NCI-H187 treated with DMSO at 0.1 percent for 48 hours (cell line): ENCODE measurements around the gene TM4SF20.
"Not testable (repeated sequence)": the region's sequence is repeated elsewhere in the genome, so short reads cannot be mapped to it uniquely, and the experiment has no call there.

ENCODE experiments used
- DNase-seq: peaks from one replicate; lab custom pipeline; 2025; lab: John Stamatoyannopoulos, UW

TM4SF20 gene

DNA sequence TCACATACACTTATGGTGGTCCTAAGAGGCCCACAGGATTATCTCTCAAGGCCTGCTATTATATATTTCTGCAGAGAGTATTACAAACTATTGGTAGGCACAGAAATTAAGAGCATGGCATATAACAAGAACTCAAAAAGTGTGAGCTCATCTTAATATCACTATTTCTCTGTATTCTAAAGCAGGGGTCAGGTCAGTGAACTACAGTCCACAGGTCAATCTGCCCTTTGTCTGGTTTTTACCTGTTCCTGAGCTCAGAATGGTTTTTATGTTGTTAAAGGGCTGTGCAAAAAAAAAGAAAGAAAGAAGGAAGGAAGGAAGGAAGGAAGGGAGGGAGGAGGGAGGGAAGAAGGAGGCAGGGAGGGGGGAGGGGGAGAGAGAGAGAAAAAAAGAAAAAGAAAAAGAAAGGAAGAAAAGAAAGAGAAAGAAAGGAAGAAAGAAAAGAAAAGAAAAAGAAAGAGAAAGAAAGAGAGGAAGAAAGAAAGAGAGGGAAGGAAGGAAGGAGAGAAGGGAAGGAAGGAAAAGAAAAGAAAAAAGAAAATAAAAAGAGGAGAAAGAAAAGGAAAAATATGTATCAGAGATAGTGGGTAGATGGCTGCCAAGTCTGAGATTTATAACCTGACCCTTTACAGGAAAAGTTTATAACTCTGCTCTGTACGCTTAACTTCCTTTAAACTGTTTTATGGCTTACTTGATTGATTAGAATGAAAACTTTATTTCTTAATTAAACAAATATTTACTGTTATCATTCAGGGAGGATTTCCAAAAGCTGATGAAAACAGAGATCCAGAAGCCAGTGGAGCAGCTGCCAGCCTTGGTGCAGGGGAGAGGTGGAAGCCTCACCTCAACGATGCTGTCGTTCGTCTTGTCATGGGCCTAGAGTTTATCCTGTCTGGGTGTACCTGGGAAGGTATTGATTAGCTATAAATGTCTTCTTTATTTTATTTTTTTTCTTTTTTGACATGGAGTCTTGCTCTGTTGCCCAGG is 19.9 kb upstream of the TM4SF20 start:
- DNase-seq, result no peak

DNA sequence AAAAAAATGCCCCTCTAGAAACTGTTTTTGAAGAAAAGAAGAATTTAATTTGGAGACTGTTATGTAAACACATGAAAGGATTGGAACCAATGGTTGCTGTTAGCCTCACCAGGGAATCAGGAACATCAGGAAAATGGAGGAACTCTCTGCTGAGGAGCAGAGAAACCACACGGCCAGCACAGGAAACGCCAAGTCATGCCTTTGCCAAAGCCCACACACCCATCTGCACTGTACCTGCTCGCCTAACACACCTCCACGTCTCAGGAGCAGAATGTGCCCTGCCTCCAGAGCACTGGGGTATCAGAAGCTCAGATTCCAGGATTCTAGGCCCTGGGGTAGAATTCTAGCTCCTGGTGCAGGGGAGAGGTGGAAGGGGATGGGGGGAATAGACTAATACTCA is 18.5 kb upstream of the TM4SF20 start:
- no peak for DNase-seq

- DNase-seq, result no peak
Measured at GRCh38 chr2:227395556-227395955, 16.4 kb upstream of the TM4SF20 start.

DNA sequence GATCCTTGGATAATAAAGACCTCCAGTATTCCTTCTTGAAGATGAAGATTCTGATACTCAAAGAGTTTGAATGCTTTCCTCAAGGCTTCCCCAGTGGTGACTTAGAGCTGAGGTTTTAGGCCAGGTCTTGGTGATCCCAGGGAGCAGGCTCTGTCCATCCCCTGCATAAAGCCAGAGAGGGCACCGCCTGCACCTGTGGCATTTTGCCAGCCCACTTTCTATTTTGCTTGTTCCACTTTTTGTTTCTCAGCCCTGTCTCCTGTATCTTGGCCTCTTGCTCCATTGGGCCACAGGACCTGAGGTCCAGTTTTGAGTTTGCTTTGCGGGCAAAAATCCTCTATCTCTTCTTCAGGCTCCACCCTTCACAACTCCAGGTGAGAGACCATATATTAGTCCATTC is 15.3 kb upstream of the TM4SF20 start:
- no peak for DNase-seq

DNA sequence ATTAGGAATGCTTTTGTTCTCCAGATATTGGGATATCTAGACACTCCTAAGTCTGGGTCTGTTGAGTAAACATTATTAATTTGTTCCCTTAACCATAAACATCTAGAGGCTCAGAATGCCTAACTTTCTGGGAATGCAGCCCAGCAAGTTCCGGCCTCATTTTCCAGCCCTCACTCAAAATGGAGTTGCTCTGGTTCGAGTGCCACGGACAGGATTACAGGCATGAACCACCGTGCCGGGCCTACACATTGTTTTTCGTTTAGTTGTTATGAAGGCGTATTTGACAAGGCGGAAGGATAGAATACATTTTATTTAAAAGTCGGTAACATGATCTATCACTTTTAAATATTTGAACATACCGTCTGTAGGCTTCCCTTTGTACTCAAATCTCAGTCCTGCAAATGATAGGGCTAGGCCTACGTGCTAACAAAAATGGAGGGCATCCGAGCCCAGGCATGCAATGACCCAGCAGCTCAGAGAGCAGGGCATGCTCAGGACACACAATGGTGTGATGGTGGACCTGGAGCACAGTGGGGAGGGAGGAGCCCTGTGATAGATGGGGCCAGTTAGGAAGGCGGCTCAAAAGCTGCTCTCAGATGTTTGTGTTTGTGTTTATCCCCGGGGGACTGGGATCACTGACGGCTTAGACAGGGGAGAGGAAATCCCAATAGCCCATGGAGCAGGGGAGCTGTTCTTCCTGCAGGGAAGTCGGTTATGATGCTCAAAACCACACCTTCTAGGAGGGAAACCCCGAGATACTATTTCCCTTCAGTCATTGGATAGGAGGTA is 11.6 kb upstream of the TM4SF20 start:
- no peak for DNase-seq

GRCh38 chr2:227389661-227390060 is 10.6 kb upstream of the TM4SF20 start:
- no peak for DNase-seq

GRCh38 chr2:227389231-227389630 is 10.1 kb upstream of the TM4SF20 start:
- DNase-seq, result no peak

- no peak for DNase-seq
Measured at GRCh38 chr2:227388537-227389011, 9.5 kb upstream of the TM4SF20 start.

GRCh38 chr2:227387583-227387982 is 8.5 kb upstream of the TM4SF20 start, which contains the start of gene SCYGR1:
SCYGR1 (minus strand) TSS chr2:227387949; CDS start chr2:227387949, 0 bp downstream.
- DNase-seq, result not testable (repeated sequence)

DNA sequence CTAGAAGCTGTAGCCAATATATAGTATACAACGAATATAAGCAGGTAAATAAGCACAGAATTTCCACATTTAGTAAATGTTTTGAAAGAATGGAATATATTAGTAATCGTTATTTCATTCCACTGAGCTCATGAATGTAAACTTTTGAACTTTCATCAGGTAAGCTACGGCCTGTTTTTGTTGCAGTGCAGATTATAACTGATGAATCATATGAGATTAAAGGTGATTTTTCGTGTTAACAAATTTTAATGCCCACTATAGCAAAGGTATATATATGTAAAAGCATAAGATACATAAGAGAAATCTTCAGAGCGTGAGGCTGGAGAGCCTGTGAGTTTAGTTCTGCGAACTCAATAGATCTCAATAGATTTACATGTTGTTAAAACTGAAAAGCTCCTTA is 7.5 kb upstream of the TM4SF20 start:
- no peak for DNase-seq

DNA sequence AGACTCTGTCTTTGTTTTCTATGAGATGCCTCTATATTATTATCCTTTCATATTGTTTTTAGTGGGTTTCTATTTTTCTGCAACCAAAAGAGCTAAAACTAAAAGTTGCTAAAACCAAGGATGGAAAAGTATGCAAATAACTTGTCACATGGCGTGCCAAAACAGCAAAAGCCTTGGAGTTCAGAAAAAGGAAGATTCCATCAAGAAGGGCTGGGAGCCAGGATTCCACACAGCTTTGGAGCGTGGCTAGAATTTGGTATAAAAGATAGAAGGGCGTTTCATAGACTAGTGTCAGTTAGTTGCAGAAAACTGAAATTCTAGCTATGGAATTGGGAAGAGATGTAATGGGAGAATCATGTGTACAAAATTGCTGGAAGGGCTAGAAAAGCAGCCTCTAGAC is 4.6 kb upstream of the TM4SF20 start:
- DNase-seq, result no peak

DNA sequence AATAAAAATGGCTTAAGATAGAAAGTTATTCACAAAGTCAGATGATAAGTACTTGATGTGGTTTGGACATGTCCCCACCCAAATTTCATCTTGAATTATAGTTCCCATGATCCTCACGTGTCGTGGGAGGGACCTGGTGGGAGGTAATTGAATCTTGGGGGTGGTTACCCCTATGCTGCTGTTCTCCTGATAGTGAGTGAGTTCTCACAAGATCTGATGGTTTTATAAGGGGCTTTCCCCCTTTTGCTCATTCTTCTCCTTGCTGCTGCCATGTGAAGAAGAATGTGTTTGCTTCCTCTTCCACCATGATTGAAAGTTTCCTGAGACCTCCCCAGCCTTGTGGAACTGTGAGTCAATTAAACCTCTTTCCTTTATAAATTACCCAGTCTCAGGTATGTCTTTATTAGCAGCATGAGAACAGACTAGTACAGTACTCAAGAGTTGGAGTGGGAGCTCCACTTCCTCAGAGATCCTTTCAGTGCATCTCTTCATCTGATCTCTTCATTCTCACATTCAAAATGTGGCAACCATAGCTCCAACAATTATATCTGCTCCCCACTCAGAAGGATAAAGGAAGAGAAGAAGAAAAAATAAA is 3.2 kb upstream of the TM4SF20 start:
- DNase-seq, result not testable (repeated sequence)

GRCh38 chr2:227378371-227378782 is 729 bp downstream of the TM4SF20 start:
- DNase-seq, result no peak

- DNase-seq, result no peak
Measured at GRCh38 chr2:227377467-227378351, 1.4 kb downstream of the TM4SF20 start.

DNA sequence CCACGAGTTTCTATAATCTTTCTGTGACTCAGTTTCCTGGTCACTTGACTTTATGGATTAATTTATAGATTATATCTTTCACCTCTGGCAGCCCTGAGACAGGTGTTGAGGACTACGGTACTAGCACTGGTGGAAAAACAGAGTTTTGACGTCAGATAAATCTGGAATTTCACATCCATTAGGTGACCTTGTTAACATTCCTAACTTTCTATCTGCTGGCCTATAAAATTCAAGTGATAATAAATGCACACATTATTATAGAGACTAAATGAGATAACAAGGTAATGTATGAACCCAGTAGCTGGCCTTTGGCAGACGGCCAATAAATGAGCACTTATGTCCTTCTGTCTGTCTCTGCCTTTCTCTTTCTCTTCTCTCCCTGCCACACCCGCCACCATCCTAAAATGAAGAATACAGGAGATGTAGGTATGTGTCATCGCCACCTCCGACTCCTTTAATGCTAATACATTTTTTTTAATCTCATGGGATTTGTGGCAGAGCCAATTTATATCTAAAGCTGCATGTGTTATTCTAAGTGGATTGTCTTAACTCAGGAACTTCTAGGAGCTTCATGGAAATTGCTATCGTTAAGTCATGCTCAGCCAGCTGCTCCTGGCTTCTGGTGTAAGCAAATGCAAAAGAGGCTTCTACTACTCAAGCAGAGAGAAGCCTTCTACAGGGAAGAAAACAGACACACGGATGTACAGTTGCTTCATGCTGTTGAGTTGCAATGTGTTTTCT is 2.3 kb downstream of the TM4SF20 start:
- no peak for DNase-seq

GRCh38 chr2:227374158-227374557 is 4.9 kb downstream of the TM4SF20 start:
- DNase-seq, result no peak

DNA sequence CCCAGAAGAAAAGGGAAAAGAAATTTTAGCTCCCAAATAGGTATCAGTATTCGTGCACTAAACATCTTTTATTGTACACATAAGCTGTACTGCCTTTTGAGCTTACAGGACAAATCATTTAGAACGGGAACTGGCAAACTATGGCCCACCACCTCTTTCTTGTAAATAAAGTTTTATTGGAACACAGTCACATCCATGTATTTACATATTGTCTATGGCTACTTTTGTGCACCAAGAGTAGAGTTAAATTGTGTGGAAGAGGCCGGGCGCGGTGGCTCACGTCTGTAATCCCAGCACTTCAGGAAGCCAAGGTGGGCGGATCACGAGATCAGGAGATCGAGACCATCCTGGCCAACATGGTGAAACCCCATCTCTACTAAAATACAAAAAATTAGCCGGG is 5.7 kb downstream of the TM4SF20 start:
- DNase-seq, result no peak

DNA sequence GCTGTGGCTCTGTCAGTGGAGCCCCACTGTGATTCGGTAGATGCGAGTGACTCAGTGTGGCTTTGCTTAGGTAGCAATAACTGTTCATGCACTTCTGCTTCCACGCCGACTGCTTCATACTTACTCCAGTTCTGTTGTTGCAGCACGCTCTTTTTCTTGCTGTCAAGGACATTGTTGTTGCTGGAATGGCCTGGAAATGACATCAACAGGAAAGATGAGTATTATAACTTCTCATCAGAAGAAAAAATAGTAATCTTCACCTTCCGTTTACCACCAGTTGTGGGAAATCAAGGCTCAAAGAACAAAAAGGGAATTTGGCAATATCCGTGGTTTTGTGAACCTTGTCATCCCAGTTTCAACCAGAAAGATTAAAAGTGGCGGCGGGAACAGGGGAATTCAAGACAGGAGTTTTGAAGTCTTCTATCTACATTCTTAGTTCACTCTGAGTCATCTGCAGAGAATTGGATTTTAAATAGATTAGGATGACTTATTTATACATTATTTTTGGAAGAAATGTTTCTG is 8.3 kb downstream of the TM4SF20 start:
- no peak for DNase-seq

DNA sequence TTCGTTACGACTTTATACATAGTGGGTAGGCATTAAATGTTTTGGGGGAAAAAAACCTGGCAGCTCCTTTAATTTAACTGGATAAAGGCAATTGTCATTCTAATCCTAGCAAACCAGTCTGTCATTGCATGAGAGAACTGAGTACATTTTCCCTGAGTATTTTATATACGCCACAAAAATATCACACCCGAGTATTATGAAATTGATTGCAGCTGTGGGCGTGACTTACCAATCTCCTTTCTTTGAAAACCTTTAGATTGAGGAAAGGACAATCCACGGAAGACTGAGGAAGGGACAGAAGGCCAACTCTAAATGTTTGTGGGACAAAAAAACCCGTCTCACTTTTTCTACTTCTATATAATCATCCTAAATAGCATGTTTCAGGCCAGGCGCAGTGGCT is 9.0 kb downstream of the TM4SF20 start:
- DNase-seq, result no peak

DNA sequence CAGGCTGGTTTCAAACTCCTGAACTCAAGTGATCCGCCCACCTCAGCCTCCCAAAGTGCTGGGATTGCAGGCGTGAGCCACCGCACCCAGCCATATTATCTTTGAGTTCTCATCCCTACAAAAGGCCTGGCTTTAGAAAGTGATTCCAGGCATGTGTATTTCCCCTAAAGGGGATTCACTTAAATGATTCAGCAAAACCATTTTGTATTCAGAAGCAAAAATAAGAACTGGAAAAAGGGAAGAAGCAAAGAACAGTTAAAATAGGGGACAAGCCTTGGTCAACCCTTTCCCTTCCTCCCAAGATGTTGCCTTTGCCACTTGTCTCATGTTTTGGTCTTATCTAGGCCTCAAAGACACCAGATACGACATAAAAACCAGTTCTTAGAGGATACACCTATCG is 10.5 kb downstream of the TM4SF20 start:
- no peak for DNase-seq
